GM18867 (cell line): Measurements from ENCODE around the gene ZNF627.
A peak's percentile ranks its signal among the peaks of the same experiment; 100 is the strongest.
"Not testable (repeated sequence)": the region's sequence is repeated elsewhere in the genome, so short reads cannot be mapped to it uniquely, and the experiment has no call there.

ENCODE experiments used
- ATAC-seq: cut with Tn5 transposase; IDR thresholded peaks from one replicate; pipeline ENCODE4 v1.9.1; 2021; ENCODE audit warnings: mild to moderate bottlenecking, moderate library complexity; ENCODE audit not compliant: unreplicated experiment

The ZNF627 gene

DNA sequence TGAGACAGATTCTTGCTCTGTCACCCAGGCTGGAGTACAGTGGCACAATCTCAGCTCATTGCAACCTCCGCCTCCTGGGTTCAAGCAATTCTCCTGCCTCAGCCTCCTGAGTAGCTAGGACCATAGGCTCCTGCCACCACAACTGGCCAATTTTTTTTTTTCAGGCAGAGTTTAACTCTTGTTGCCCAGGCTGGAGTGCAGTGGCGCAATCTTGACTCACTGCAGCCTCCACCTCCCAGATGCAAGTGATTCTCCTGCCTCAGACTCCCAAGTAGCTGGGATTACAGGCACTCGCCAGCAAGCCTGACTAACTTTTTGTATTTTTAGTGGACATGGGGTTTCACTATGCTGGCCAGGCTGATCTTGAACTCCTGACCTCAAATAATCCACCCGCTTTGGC is 23.5 kb upstream of the ZNF627 start:
- ATAC-seq = not testable (repeated sequence)

GRCh38 chr19:11574689-11575088 is 22.6 kb upstream of the ZNF627 start:
- no peak for ATAC-seq

DNA sequence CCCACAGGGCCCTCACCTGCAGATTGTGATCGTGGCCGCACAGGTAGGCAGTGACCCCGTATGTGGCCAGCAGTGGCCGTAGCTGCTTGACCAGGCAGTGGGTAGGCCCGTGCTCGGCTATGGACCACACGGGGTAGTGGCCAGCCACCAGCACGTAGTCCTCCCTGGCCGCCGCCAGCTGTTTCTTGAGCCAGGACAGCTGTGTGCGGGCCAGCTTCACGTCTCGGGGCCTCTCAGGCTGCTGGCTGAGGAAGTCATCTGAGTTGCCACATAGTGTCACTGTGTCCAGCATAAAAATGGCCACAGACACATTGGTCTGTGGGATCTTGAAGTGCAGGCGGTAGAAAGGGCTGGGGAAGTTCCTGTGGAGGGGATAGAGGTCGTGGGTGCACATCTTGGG is 21.1 kb upstream of the ZNF627 start:
- ATAC-seq = no peak

DNA sequence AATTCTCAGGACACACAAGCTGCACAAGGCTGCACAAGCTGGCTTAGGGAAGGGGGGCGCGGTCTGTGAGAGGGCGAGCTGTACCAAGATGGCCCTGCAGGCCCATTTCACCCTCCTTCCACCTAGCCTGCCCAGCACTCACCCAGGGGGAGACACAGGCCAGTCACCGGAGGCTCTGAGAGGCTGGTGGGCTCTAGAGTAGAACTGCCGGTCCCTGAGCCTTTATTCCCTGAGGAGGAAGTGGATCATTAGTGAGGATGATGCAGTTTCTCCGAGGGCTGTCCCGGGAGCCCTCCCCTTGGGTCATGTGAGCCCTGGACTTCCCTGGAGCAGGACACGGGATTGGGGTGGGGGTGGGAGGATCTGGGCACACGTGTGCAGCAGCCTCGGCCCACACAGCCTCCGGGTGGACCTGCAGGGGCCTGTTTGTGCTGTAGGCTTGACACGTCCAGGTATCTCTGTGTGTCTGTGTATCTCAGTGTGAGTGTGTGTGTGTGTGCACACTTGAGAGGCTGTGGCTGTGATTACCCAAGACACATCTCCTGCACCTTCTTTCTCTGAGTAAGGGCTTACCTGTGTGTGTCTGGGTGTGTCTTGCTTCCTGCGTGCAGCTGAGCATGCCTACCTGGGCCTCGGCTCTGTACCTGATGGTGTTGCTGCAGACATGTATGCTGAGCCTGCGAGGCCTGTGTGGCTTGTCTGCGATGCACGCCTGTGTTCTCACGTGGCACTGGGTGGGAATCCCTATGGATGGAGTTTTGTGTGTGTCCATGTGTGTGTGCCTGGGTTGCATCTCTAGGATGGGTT is 19.6 kb upstream of the ZNF627 start, which contains the start of gene ACP5:
Gene ACP5 (minus strand): TSS at position 195 of the 807 bp plus-strand sequence. CDS start 328 bp downstream, outside the sequence.
- no peak for ATAC-seq

DNA sequence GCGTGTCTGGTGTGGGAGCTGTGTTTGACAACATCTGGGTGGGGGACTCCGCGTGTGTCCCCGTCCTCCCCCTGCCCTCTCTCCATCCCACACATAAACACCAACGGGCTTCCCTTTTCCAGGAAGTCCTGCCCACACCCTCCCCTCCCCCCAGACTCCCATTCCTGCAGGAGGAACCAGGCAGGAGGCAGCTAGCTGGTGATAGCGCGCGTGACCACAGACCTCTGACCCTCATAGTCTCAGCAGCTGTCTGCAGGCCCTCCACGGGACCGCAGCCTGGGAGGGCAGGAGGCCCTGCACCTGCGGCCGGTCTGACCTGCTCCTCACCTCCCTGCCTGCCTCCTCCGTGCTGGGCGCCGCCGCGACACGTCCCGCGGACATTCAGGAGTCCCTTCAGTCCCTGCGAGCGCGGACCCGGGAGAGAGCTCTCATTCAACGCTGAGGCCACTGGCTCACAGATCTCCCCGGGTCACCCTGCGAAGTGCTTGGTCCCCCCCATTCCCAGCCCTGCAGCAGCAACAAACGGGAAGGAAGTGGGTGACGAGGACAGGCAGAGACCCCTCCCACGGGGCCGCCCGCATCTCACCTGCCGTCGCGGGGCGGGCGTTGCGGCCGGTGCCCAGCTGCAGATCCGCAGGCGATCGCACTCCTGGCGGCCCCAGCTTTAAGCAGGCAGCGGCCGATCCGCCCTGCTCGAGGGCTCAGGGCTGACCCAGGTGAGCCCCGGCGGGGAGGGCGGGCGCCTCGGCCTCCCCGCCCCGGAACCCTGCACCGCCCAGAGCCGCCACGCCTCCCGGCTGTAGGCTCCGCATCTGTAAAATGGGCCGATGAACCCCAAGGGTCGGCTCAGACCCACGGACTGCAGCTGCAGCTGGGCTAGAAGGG is 18.8 kb upstream of the ZNF627 start:
- peak; percentile 40 for ATAC-seq

DNA sequence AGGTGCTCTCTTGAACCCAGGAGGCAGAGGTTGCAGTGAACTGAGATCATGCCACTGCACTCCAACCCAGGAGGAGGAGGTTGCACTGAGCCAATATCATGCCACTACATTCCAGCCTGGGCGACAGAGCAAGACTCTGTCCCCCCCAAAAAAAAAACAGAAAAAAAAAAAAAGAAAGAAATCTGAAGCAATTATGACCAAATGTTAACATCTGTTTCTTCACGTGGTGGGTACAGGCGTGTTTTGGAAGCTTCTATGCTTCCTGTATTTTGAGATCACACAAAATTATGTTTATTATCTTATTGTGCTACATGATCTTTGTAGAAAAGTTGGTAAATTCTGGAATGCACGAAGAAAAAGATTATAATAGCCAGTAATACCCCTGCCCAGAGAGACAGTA is 17.2 kb upstream of the ZNF627 start:
- ATAC-seq = no peak

- peak; percentile 65 for ATAC-seq
Observed at GRCh38 chr19:11581740-11582139, 15.5 kb upstream of the ZNF627 start.

- ATAC-seq = no peak
Observed at GRCh38 chr19:11586331-11586730, 11.0 kb upstream of the ZNF627 start.

- no peak for ATAC-seq
Observed at GRCh38 chr19:11587302-11587974, 9.8 kb upstream of the ZNF627 start.

GRCh38 chr19:11587975-11588631 is 9.2 kb upstream of the ZNF627 start:
- no peak for ATAC-seq

DNA sequence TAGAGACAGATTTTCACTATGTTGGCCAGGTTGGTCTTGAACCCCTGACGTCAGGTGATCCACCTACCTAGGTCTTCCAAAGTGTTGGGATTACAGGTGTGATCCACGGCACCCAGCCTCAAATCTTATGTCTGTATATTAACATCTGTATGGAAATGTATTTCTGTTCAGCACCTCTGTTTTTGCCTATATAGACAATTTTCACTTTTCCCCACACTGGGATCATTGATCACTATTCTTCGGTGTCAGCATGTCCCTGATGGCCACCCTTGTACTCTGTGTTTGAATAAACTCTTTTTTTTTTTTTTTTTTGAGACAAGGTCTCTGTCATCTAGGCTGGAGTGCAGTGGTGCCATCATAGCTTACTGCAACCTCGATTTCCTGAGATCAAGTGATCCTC is 3.2 kb upstream of the ZNF627 start:
- no peak for ATAC-seq

DNA sequence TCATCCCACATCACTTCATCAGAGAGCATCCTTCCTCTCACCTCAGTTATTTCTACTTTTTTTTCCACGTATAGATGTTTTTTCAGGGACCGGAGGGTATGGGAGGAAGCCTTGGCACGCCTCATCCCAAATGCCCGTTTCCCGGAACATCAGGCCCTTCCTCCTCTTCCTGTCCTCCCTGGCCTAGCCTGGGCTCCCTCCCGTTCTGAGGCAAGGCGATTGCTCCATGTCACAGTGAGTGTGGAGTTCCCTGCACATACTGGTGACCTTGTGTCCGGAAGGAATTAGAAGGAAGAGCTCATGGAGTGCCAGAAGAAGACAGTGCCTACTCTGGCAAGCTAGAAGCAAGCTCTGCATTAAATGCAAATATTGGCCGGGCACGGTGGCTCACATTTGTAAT is 1.1 kb upstream of the ZNF627 start:
- ATAC-seq = no peak

DNA sequence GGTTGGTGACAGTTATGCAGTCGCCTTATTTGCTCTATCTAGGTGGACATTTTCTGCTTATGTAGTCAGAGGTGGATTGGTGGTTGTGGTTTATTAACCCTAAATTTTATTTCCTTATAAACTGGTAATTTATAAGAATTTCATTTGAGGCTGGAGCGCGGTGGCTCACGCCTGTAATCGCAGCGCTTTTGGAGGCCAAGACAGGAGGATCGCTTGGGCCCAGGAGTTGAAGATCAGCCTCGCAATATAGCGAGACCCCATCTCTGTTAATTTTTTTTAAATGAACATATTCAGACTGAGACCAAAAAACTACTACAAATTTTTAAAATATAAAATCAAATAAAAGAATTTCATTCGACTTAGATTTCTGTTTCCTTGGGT is 810 bp downstream of the ZNF627 start:
- ATAC-seq = no peak

DNA sequence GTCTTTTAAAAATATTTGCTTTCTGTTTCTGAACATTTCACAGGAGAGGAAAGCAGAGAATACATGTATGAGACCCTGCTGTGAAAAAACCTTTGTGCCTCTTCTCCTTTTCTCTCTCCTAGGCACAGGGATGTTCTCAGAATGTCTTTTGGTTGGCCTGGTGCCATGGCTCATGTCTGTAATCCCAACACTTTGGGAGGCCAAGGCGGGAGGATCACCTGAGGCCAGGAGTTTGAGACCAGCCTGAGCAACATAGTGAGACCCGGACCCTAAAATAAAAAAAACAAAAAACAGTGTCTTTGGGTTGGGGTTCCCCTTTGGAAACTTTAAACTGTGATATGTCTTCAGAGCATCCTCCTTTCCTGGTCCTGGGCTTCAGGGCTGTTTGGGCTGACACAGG is 1.5 kb downstream of the ZNF627 start:
- ATAC-seq = no peak

- not testable (repeated sequence) for ATAC-seq
Observed at GRCh38 chr19:11599704-11600103, 2.4 kb downstream of the ZNF627 start.

GRCh38 chr19:11606484-11606883 is 9.2 kb downstream of the ZNF627 start:
- ATAC-seq = no peak

DNA sequence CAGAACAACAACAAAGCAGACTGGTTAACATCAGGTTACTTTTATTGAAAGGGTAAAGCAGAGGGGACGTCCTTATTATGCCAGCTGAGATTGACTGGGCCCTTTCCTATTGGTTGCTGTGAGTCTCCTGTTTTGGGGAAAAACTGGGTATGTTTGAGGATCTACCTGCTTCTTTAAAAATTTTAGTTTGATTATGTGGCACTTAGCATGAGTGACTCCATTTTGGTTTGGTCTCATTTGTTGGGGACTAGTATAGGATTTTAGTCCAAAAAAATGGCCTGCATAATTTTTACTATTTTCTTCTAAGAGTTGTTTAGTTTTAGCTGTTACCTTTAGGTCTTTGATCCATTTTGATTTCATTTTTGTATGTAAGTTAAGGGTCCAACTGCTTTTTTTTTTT is 14.4 kb downstream of the ZNF627 start:
- no peak for ATAC-seq

GRCh38 chr19:11612816-11613511 is 15.7 kb downstream of the ZNF627 start:
- no peak for ATAC-seq

- ATAC-seq = no peak
Observed at GRCh38 chr19:11617180-11618062, 20.1 kb downstream of the ZNF627 start.
